GM18502 (cell line): Measurements from ENCODE around the gene PITX1.

Experiments used
- ATAC-seq: cut with Tn5 transposase; IDR thresholded peaks from one replicate; pipeline ENCODE4 v1.9.1; 2021; ENCODE audit warnings: mild to moderate bottlenecking; ENCODE audit not compliant: unreplicated experiment, poor library complexity

PITX1 gene

GRCh38 chr5:135062216-135063055 is 28.4 kb upstream of the PITX1 start:
- no peak for ATAC-seq

GRCh38 chr5:135061001-135061400 is 27.0 kb upstream of the PITX1 start:
- no peak for ATAC-seq

GRCh38 chr5:135060021-135060420 is 26.0 kb upstream of the PITX1 start:
- no peak for ATAC-seq

GRCh38 chr5:135059000-135059923 is 25.2 kb upstream of the PITX1 start:
- ATAC-seq = no peak

- no peak for ATAC-seq
Measured at GRCh38 chr5:135058331-135058732, 24.3 kb upstream of the PITX1 start.

GRCh38 chr5:135057233-135057632 is 23.2 kb upstream of the PITX1 start:
- no peak for ATAC-seq

- ATAC-seq = no peak
Measured at GRCh38 chr5:135056316-135057030, 22.4 kb upstream of the PITX1 start.

- no peak for ATAC-seq
Measured at GRCh38 chr5:135055396-135055795, 21.4 kb upstream of the PITX1 start.

GRCh38 chr5:135054546-135054945 is 20.5 kb upstream of the PITX1 start:
- no peak for ATAC-seq

- no peak for ATAC-seq
Measured at GRCh38 chr5:135053989-135054388, 20.0 kb upstream of the PITX1 start.

GRCh38 chr5:135053278-135053677 is 19.2 kb upstream of the PITX1 start:
- peak; percentile 93 for ATAC-seq

- no peak for ATAC-seq
Measured at GRCh38 chr5:135052511-135053145, 18.6 kb upstream of the PITX1 start.

- ATAC-seq = no peak
Measured at GRCh38 chr5:135051872-135052271, 17.8 kb upstream of the PITX1 start.

GRCh38 chr5:135051399-135051798 is 17.4 kb upstream of the PITX1 start:
- no peak for ATAC-seq

GRCh38 chr5:135050244-135050767 is 16.3 kb upstream of the PITX1 start:
- ATAC-seq = no peak

- no peak for ATAC-seq
Measured at GRCh38 chr5:135048930-135049329, 14.9 kb upstream of the PITX1 start.

GRCh38 chr5:135048286-135048685 is 14.3 kb upstream of the PITX1 start:
- ATAC-seq = no peak

GRCh38 chr5:135047347-135047695 is 13.3 kb upstream of the PITX1 start:
- no peak for ATAC-seq

GRCh38 chr5:135046661-135047346 is 12.8 kb upstream of the PITX1 start:
- no peak for ATAC-seq
